GM18867 (cell line): ENCODE data around the gene FCER1G.

ENCODE experiments used
- ATAC-seq: cut with Tn5 transposase; IDR thresholded peaks from one replicate; pipeline ENCODE4 v1.9.1; 2021; ENCODE audit warnings: mild to moderate bottlenecking, moderate library complexity; ENCODE audit not compliant: unreplicated experiment

FCER1G gene

GRCh38 chr1:161261261-161262235 is 46.5 kb downstream of the FCER1G start:
- no peak for ATAC-seq

GRCh38 chr1:161265305-161265704 is 50.2 kb downstream of the FCER1G start:
- no peak for ATAC-seq

GRCh38 chr1:161266202-161266601 is 51.1 kb downstream of the FCER1G start:
- ATAC-seq, result no peak

GRCh38 chr1:161266836-161267235 is 51.7 kb downstream of the FCER1G start:
- ATAC-seq, result no peak

GRCh38 chr1:161267321-161267720 is 52.2 kb downstream of the FCER1G start:
- ATAC-seq, result no peak
